MCF 10A (cell line): ENCODE measurements around the gene AFAP1L2. TPM values are rescaled to one million over a fixed set of nuclear protein-coding genes. Genes with fewer than 3 reads are reported as not detected.

Source experiments
- BruUV-seq: library from RNA; stranded (reverse); fragments of 400-500 nt; replicated peaks from 2 replicates; lab custom pipeline; 2021; lab: Mats Ljungman, UMichigan
- CTCF ChIA-PET: fragments of 300-600 bp; sonication (Branson Sonifier 250); formaldehyde crosslinking; extraction: SDS; loops from one replicate; lab custom pipeline; 2021; ENCODE audit warnings: antibody characterized with exemption, inconsistent platforms; lab: Yijun Ruan, JAX
- POLR2A ChIA-PET: fragments of 300-600, 350-650 bp; sonication (Branson Sonifier 250); formaldehyde crosslinking; extraction: SDS; loops from one replicate; lab custom pipeline; 2020; ENCODE audit warnings: antibody characterized with exemption, inconsistent platforms; lab: Yijun Ruan, JAX
- DNase-seq: peaks from one replicate; pipeline ENCODE4 v3.0.0-alpha.2; 2018; ENCODE audit not compliant: unreplicated experiment
- H3K27ac Mint-ChIP-seq: one replicate; pipeline ENCODE4 v1.8.0; 2022; ENCODE audit warnings: mild to moderate bottlenecking, low read depth, mixed read lengths; ENCODE audit not compliant: unreplicated experiment
- H3K27me3 Mint-ChIP-seq: one replicate; pipeline ENCODE4 v1.8.0; 2022; ENCODE audit warnings: mixed read lengths; ENCODE audit not compliant: insufficient read depth, unreplicated experiment
- H3K36me3 Mint-ChIP-seq: one replicate; pipeline ENCODE4 v1.8.0; 2022; ENCODE audit warnings: mild to moderate bottlenecking, moderate library complexity, mixed read lengths; ENCODE audit not compliant: insufficient read depth, unreplicated experiment
- H3K4me1 Mint-ChIP-seq: one replicate; pipeline ENCODE4 v1.8.0; 2022; ENCODE audit warnings: mixed read lengths; ENCODE audit not compliant: insufficient read depth, unreplicated experiment
- H3K4me3 Mint-ChIP-seq: one replicate; pipeline ENCODE4 v1.8.0; 2022; ENCODE audit warnings: mild to moderate bottlenecking, moderate library complexity, mixed read lengths; ENCODE audit not compliant: unreplicated experiment
- H3K9me3 Mint-ChIP-seq: one replicate; pipeline ENCODE4 v1.8.0; 2022; ENCODE audit warnings: mixed read lengths; ENCODE audit not compliant: unreplicated experiment
- CTCF ChIP-seq: fragments of 200-600 bp; IDR thresholded peaks from one replicate; pipeline ENCODE4 v1.8.0; 2022; ENCODE audit warnings: antibody characterized with exemption, mild to moderate bottlenecking; ENCODE audit not compliant: unreplicated experiment
- intact Hi-C: fragments of 100-400 bp; cut with micrococcal nuclease; formaldehyde crosslinking; loops from 2 replicates; pipeline ENCODE4 v1.14.1; 2022
- total RNA-seq: library from RNA; stranded (reverse); gene quantifications from 2 replicates; pipeline ENCODE4 v1.2.3, GENCODE V29; 2022

Gene AFAP1L2
- total RNA-seq, 1 experiment from 2014 or later, result 5.8 TPM

- Mint-ChIP-seq H3K4me3 (no peak overlapping the region), H3K27me3 (no peaks in the 10 kb centered on the region), H3K4me1 (peaks cover 9% of the 10 kb centered on the region), H3K36me3 (no peaks in the 10 kb centered on the region), H3K27ac (no peak overlapping the region), H3K9me3 (no peaks in the 10 kb centered on the region)
- TF ChIP-seq CTCF, result no peak
- BruUV-seq, result no TSS peak
- POLR2A ChIA-PET, result interaction anchor here (0.7 kb wide), 1 partner anchor 76 kb away, joined by 3 read pairs; no protein-coding TSS in a partner anchor
- CTCF ChIA-PET, result no interaction called here
- no peak for DNase-seq
- intact Hi-C loops, result no loop called here
These were observed 153.6 kb downstream of the AFAP1L2 start for GRCh38 chr10:114250716-114251115.

- Mint-ChIP-seq H3K27me3 (no peaks in the 10 kb centered on the region), H3K9me3 (no peaks in the 10 kb centered on the region), H3K36me3 (no peaks in the 10 kb centered on the region), H3K27ac (no peak overlapping the region), H3K4me3 (no peak overlapping the region), H3K4me1 (peaks cover 14% of the 10 kb centered on the region)
- intact Hi-C loops, result no loop called here
- ChIA-PET POLR2A (interaction anchor here (0.7 kb wide), 1 partner anchor 75 kb away, joined by 3 read pairs; no protein-coding TSS in a partner anchor), CTCF (no interaction called here)
- DNase-seq, result no peak
- no TSS peak for BruUV-seq
- TF ChIP-seq CTCF, result no peak
These were observed 154.1 kb downstream of the AFAP1L2 start for GRCh38 chr10:114250236-114250635.

GRCh38 chr10:114246679-114247305, 157.5 kb downstream of the AFAP1L2 start:
- Mint-ChIP-seq H3K4me1 (peaks cover 31% of the 10 kb centered on the region), H3K9me3 (no peaks in the 10 kb centered on the region), H3K36me3 (no peaks in the 10 kb centered on the region), H3K4me3 (peak overlapping the region; percentile 54), H3K27ac (peak overlapping the region; percentile 86), H3K27me3 (no peaks in the 10 kb centered on the region)
- intact Hi-C loops, result no loop called here
- ChIA-PET CTCF (interaction anchor here (1.0 kb wide), 1 partner anchor 272 kb away, joined by 4 read pairs; no protein-coding TSS in a partner anchor), POLR2A (interaction anchor here (1.0 to 3.9 kb wide), 6 partner anchors 17 to 77 kb away, joined by 3 to 107 read pairs (median 5); partner anchors contain the start of gene CCDC186)
- BruUV-seq, result no TSS peak
- peak; percentile 28 for DNase-seq
- TF ChIP-seq CTCF, result no peak

GRCh38 chr10:114245121-114245791, 159.0 kb downstream of the AFAP1L2 start:
- no peaks in the 10 kb centered on the region for H3K27me3 Mint-ChIP-seq
- H3K27ac Mint-ChIP-seq, result peak overlapping the region; percentile 24
- H3K4me3 Mint-ChIP-seq, result peak overlapping the region; percentile 53
- CTCF ChIA-PET, result interaction anchor here (0.6 to 1.7 kb wide), 7 partner anchors 14 to 898 kb away, joined by 3 to 9 read pairs (median 4); no protein-coding TSS in a partner anchor
- BruUV-seq, result no TSS peak
- intact Hi-C loops, result no loop called here
- peak; percentile 88 for DNase-seq
- POLR2A ChIA-PET, result interaction anchor here (0.5 to 3.9 kb wide), 17 partner anchors 12 to 549 kb away, joined by 3 to 107 read pairs (median 4); partner anchors contain the start of gene CCDC186
- no peaks in the 10 kb centered on the region for H3K9me3 Mint-ChIP-seq
- peaks cover 31% of the 10 kb centered on the region for H3K4me1 Mint-ChIP-seq
- no peaks in the 10 kb centered on the region for H3K36me3 Mint-ChIP-seq
- no peak for TF ChIP-seq CTCF
